ENCODE results near the gene SLC16A3. TPM values are rescaled to one million over a fixed set of nuclear protein-coding genes. Genes with fewer than 3 reads are reported as not detected.

The SLC16A3 gene
- total RNA-seq, 1 donor from 2014 or later: 1.5 TPM

GRCh38 chr17:82278308-82278707 lies 49.5 kb downstream of the SLC16A3 start:
- Mint-ChIP-seq H3K36me3 (ENCODE audit: low read depth) (no peaks in the 10 kb centered on the region), H3K9me3 (no peaks in the 10 kb centered on the region), H3K27ac (ENCODE audit: unreplicated experiment) (peak overlapping the region; percentile 76), H3K27me3 (ENCODE audit: low read depth) (no peaks in the 10 kb centered on the region), H3K4me1 (peaks cover 12% of the 10 kb centered on the region), H3K4me3 (peak overlapping the region; percentile 12)
- no peak for TF ChIP-seq CTCF (conservative IDR thresholded peaks at IDR 0.05)
- DNase-seq (ENCODE audit: low read depth, low spot score): no peak

GRCh38 chr17:82278786-82279391 lies 50.0 kb downstream of the SLC16A3 start:
- no peak for DNase-seq (ENCODE audit: low read depth, low spot score)
- Mint-ChIP-seq H3K4me1 (peaks cover 15% of the 10 kb centered on the region), H3K9me3 (no peaks in the 10 kb centered on the region), H3K4me3 (peak overlapping the region; percentile 38), H3K27me3 (ENCODE audit: low read depth) (no peaks in the 10 kb centered on the region), H3K36me3 (ENCODE audit: low read depth) (no peaks in the 10 kb centered on the region), H3K27ac (ENCODE audit: unreplicated experiment) (no peak overlapping the region)
- TF ChIP-seq CTCF (conservative IDR thresholded peaks at IDR 0.05): no peak

- Mint-ChIP-seq H3K27me3 (ENCODE audit: low read depth) (no peaks in the 10 kb centered on the region), H3K27ac (ENCODE audit: unreplicated experiment) (no peak overlapping the region), H3K4me1 (peaks cover 26% of the 10 kb centered on the region), H3K9me3 (no peaks in the 10 kb centered on the region), H3K4me3 (no peak overlapping the region), H3K36me3 (ENCODE audit: low read depth) (no peaks in the 10 kb centered on the region)
- TF ChIP-seq CTCF (conservative IDR thresholded peaks at IDR 0.05): no peak
- DNase-seq (ENCODE audit: low read depth, low spot score): no peak
Observed at GRCh38 chr17:82280537-82280936, 51.7 kb downstream of the SLC16A3 start.

- TF ChIP-seq CTCF (conservative IDR thresholded peaks at IDR 0.05): no peak
- H3K36me3 Mint-ChIP-seq (ENCODE audit: low read depth): no peaks in the 10 kb centered on the region
- H3K4me1 Mint-ChIP-seq: peaks cover 31% of the 10 kb centered on the region
- no peak overlapping the region for H3K4me3 Mint-ChIP-seq
- no peaks in the 10 kb centered on the region for H3K27me3 Mint-ChIP-seq (ENCODE audit: low read depth)
- no peak for DNase-seq (ENCODE audit: low read depth, low spot score)
- no peaks in the 10 kb centered on the region for H3K9me3 Mint-ChIP-seq
- no peak overlapping the region for H3K27ac Mint-ChIP-seq (ENCODE audit: unreplicated experiment)
Observed at GRCh38 chr17:82281076-82281475, 52.2 kb downstream of the SLC16A3 start.

GRCh38 chr17:82281502-82282238 lies 52.8 kb downstream of the SLC16A3 start:
- TF ChIP-seq CTCF (conservative IDR thresholded peaks at IDR 0.05): no peak
- H3K4me1 Mint-ChIP-seq: peaks cover 31% of the 10 kb centered on the region
- DNase-seq (ENCODE audit: low read depth, low spot score): no peak
- no peaks in the 10 kb centered on the region for H3K9me3 Mint-ChIP-seq
- H3K36me3 Mint-ChIP-seq (ENCODE audit: low read depth): no peaks in the 10 kb centered on the region
- H3K4me3 Mint-ChIP-seq: no peak overlapping the region
- peak overlapping the region; percentile 43 for H3K27ac Mint-ChIP-seq (ENCODE audit: unreplicated experiment)
- H3K27me3 Mint-ChIP-seq (ENCODE audit: low read depth): no peaks in the 10 kb centered on the region

Measured in neural crest cell (in vitro differentiated cells).